Activated T-helper 9 cell treated with anti-CD3 and anti-CD28 coated beads, Interleukin-2, amount 50 U/mL, for 16 hours (primary cell): Measurements from ENCODE around the gene CHN2.

Experiments used
- DNase-seq: peaks from one replicate; pipeline ENCODE4 v3.0.0-alpha.2; 2020; ENCODE audit warnings: low read depth

CHN2 gene

GRCh38 chr7:29311314-29311713 is 116.7 kb downstream of the CHN2 start:
- DNase-seq = no peak

DNA sequence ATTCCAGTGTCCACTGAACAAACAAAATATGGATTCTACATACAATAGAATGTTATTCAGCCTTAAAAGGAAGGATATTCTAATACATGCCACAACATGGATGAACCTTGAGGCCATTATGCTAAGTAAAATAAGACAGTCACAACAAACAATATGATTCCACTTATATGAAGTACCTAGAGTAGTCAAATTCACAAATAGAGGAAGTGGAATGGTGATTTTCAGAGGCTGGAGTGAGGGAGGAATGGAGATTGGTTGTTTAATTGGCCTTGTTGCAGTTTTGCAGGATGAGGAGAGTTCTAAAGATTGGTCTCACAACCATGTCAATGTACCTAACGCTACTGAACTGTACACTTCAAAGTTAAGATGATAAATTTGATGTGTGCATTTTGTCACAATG is 119.6 kb downstream of the CHN2 start:
- DNase-seq = no peak

DNA sequence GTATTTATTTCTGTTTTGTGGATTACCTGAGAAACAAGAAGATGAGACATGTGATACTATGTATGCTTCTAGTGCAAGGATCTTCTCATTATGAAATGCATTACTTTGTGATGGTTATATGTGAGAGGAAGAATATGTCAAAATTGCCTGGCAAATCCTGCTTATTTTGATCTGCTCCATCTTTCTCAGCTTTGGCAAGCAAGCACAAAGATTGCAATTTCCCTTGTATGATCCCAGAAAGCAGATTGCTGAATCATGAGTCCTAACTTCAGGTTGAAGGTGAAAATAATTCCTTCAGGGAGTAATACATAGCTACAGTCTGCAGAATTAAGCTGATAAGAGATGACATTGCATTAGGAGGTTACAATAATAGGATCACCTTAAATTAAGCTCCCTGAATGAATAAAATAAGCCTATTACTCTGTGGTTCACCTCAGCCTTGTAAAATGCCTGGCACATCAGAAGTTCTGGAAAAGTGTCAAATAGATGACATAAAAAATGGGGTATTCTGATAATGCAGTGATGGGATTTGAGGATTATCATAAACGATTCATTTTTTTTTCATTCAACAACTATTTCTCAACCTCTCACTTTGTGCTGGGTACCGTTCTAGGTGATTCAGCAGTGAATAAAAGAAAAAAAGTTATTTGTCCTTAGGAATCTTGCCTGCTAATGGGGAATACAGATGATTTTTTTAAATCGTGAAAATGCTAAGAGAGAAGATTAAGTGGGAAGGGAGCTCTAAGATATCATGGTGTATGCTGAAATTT is 120.7 kb downstream of the CHN2 start:
- DNase-seq = no peak

GRCh38 chr7:29315892-29316270 is 121.3 kb downstream of the CHN2 start:
- DNase-seq = no peak

- no peak for DNase-seq
These were observed 122.4 kb downstream of the CHN2 start for GRCh38 chr7:29316926-29317325.

GRCh38 chr7:29318853-29319718 is 124.5 kb downstream of the CHN2 start:
- DNase-seq = no peak

GRCh38 chr7:29319719-29320521 is 125.3 kb downstream of the CHN2 start:
- no peak for DNase-seq

DNA sequence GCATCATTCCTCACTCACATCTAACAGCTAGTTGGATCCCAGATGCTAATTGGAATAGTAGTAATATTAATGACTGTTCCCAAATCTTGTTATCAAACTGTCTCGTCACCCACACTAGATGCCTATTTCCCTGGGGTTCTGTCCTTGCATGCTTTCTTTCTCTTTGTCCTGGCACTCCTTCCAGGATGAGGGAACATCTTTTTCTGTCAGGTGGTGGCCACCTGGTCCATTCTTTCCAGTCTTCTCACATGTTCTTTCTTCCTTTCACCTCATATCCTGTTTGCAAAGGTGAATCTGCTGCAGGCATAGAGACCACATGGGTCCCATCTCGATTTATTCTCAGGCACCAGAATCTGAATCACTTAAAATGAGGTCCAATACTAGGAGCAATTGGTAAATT is 126.0 kb downstream of the CHN2 start:
- no peak for DNase-seq

DNA sequence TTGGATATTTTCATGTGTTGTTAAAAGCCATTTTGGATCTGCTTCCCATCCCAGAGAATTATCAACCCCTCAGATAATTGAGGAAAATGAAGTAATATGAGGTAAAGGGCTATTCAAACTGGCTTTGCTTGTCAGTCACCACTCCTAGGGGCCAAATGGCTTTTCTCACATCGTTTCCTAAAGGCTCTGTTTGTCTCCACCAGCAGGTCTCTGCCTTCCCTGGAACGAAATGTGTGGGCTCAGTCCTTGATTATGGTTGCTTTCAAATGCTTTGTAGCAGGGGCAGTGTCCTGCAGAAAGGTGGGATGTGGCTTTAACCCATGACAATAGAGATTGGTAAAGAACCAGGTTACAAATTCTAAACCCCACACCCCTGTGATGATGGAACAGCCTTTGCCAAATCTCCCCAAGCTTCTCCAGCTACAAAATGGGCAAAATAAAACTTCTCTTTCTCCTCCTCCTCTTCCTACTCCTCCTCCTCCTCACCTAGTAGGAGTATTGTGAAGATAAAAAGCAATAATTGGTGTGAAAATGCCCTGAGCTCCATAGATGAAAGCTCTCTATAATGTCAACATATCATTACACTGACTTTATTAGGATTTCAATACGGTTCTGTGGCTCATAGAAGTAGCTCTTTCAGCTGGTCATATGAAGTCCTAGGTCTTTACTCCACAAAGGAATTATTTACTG is 127.6 kb downstream of the CHN2 start:
- no peak for DNase-seq

GRCh38 chr7:29325476-29325875 is 130.9 kb downstream of the CHN2 start:
- no peak for DNase-seq

GRCh38 chr7:29326864-29327263 is 132.3 kb downstream of the CHN2 start:
- no peak for DNase-seq

- DNase-seq = no peak
These were observed 132.9 kb downstream of the CHN2 start for GRCh38 chr7:29327455-29327854.

DNA sequence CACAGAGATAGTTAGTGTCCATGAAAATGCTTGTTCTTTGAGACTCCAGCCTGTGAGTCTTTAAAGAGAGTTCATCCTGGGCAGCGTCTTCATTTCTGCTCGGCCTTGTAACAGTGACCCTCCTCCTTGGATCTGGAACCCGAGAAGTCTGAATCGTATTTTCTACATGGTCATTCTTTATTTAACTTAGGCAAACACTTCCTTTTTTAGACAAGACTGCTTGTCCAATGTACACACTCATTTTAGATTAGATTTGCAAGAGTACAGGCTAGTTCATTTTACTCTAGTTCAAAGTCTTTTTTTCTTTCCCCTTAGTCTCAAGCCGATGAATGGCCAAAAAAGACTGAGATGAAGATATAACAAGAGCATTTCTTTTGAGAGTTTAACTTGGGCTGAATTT is 133.5 kb downstream of the CHN2 start:
- DNase-seq = no peak

DNA sequence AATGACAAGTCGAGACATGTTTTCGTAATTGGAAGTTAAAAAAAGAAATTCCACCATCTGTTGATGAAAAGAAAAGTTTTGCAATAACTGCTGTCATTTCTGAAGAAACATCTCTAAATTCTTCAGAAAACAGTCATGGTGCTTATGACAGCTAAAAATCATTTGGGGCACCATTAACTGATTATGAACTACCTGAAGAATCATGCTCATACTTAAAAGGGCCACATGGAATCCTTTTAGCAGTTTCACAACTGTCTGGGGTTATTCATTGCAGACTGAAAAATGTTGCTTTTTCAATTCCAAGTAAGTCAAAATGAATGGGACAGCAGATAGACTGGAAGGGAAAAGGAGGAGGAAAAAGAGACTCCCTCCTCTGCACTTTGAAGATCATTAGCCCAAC is 134.2 kb downstream of the CHN2 start:
- DNase-seq = no peak

DNA sequence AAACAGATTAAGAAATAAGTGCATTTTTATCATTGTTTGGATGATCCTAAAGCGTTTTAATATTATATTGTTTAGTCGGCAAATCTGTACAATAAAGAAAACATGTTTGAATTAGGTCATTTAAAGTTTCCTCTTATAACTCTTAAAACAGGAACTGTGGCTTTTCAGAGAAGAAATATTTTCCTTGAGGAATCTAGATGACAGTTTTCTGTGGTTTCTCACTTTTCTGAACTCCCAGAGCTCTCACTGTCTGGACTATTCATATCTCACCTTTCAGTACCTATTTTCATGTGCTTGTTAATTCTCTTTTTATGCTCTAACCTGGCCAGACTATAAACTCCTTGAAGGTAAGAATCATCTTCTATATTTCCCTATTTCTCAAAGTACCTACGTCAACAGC is 135.1 kb downstream of the CHN2 start:
- no peak for DNase-seq

- DNase-seq = no peak
These were observed 135.6 kb downstream of the CHN2 start for GRCh38 chr7:29330136-29330535.

DNA sequence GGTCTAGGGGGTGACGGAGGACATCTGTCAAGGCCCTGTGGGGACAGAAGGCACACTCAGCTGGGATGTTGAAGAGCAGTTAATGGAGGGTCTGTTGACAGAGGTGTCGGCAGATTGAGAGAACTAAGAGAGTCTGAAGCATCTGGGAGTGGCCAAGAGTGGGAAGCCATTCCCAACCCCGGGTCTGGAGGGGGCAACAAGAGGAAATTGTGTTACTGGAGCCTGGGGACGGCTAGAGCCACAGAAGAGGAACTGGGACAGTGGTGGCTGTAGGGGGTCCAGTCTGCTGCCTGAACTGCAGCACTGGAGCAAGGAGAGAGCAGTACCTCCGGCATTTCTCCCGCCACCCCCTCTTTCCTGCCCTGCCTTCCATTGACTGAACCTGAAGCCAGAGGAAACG is 136.6 kb downstream of the CHN2 start:
- no peak for DNase-seq

DNA sequence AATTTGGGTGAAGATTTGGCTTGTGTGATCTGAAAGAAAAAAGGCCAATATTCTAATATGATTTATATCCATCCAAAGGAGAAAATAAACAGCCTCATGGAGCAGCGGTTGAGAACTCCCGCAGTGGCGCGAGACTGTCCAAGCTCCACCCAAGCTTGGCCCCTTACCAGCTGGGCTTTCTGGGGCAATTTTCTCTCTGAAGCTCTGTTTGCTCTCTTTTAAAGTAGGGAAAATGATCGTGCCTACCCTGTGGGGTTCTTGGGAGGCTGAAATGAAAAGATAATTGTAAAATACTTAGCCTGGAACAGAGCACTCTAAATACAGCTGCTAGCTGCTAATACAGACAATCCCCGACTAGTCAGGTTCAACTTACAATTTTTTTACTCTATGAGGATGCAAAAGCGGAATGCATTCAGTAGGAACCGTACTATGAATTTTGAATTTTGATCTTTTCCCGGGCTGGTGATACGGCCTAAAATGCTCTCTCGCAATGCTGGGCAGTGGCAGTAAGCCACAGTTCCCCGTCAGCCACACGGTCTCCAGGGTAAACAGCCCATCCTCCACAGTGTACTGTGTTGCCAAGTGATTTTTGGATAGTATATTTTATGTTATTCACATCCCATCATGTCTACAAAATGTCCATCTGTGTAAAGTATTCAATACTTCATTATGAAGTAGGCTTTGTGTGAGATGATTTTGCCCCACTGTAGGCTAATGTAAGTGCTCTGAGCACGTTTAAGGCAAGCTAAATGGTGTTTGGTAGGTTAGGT is 137.7 kb downstream of the CHN2 start:
- no peak for DNase-seq

GRCh38 chr7:29332875-29333855 is 138.6 kb downstream of the CHN2 start:
- DNase-seq = no peak
